Testis (tissue), 2 donors: Measurements from ENCODE around the gene PDGFC.
"Not testable (repeated sequence)": the region's sequence is repeated elsewhere in the genome, so short reads cannot be mapped to it uniquely, and the experiment has no call there.

ENCODE experiments used
- CTCF ChIP-seq, 3 experiments: fragments of 450-650 bp in 2 of 3; fragments of 200-600 bp in 1 of 3; sonication (generic) in 1 of 3; IDR thresholded peaks; one replicate each; pipeline ENCODE4 v1.5.1; 2016 to 2019; ENCODE audit warnings: antibody characterized with exemption in 3 of 3, mild to moderate bottlenecking in 2 of 3, moderate library complexity in 1 of 3
- POLR2A ChIP-seq: fragments of 450-650 bp; IDR thresholded peaks from one replicate; pipeline ENCODE4 v1.6.1; 2017; ENCODE audit warnings: antibody characterized with exemption, mild to moderate bottlenecking, moderate library complexity

GRCh38 chr4:156866088-156866487 is 105.5 kb downstream of the PDGFC start:
- not testable (repeated sequence) for TF ChIP-seq POLR2A; CTCF (IDR thresholded peaks at IDR 0.05)
